Measurements from ENCODE around the gene ASTN1.
"Not testable (repeated sequence)": the region's sequence is repeated elsewhere in the genome, so short reads cannot be mapped to it uniquely, and the experiment has no call there.

The ASTN1 gene

GRCh38 chr1:177080564-177080963 is 83.9 kb downstream of the ASTN1 start:
- no peak overlapping the region for H3K4me3 ChIP-seq (ENCODE audit: low read depth in 1 of 5, low read length in 5 of 5)
- H3K27me3 ChIP-seq (ENCODE audit: control insufficient read depth in 5 of 5, insufficient read depth in 4 of 5, low read length in 5 of 5), result no peaks in the 10 kb centered on the region
- H3K9ac ChIP-seq (ENCODE audit: low read length in 5 of 5), result no peak overlapping the region
- H3K36me3 ChIP-seq (ENCODE audit: control insufficient read depth in 5 of 5, insufficient read depth in 5 of 5, low read length in 5 of 5), result no peaks in the 10 kb centered on the region
- no peaks in the 10 kb centered on the region for H3K4me1 ChIP-seq (ENCODE audit: control insufficient read depth in 5 of 5, insufficient read depth in 5 of 5, low read length in 5 of 5)
- no peaks in the 10 kb centered on the region for H3K9me3 ChIP-seq (ENCODE audit: control insufficient read depth in 5 of 5, low read length in 5 of 5)
- no peak overlapping the region for H3K27ac ChIP-seq (ENCODE audit: low read depth, low read length)

- no peak overlapping the region for H3K9ac ChIP-seq (ENCODE audit: low read length in 5 of 5)
- no peak overlapping the region for H3K4me3 ChIP-seq (ENCODE audit: low read depth in 1 of 5, low read length in 5 of 5)
- H3K36me3 ChIP-seq (ENCODE audit: control insufficient read depth in 5 of 5, insufficient read depth in 5 of 5, low read length in 5 of 5), result no peaks in the 10 kb centered on the region
- no peak overlapping the region for H3K27ac ChIP-seq (ENCODE audit: low read depth, low read length)
- H3K27me3 ChIP-seq (ENCODE audit: control insufficient read depth in 5 of 5, insufficient read depth in 4 of 5, low read length in 5 of 5), result no peaks in the 10 kb centered on the region
- no peaks in the 10 kb centered on the region for H3K4me1 ChIP-seq (ENCODE audit: control insufficient read depth in 5 of 5, insufficient read depth in 5 of 5, low read length in 5 of 5)
- no peaks in the 10 kb centered on the region for H3K9me3 ChIP-seq (ENCODE audit: control insufficient read depth in 5 of 5, low read length in 5 of 5)
Observed at GRCh38 chr1:177077734-177078499, 86.6 kb downstream of the ASTN1 start.

GRCh38 chr1:177077006-177077405 is 87.5 kb downstream of the ASTN1 start:
- Histone ChIP-seq H3K9me3 (ENCODE audit: control insufficient read depth in 5 of 5, low read length in 5 of 5) (no peaks in the 10 kb centered on the region), H3K4me3 (ENCODE audit: low read depth in 1 of 5, low read length in 5 of 5) (no peak overlapping the region), H3K9ac (ENCODE audit: low read length in 5 of 5) (no peak overlapping the region), H3K27me3 (ENCODE audit: control insufficient read depth in 5 of 5, insufficient read depth in 4 of 5, low read length in 5 of 5) (no peaks in the 10 kb centered on the region), H3K27ac (ENCODE audit: low read depth, low read length) (no peak overlapping the region), H3K4me1 (ENCODE audit: control insufficient read depth in 5 of 5, insufficient read depth in 5 of 5, low read length in 5 of 5) (no peaks in the 10 kb centered on the region), H3K36me3 (ENCODE audit: control insufficient read depth in 5 of 5, insufficient read depth in 5 of 5, low read length in 5 of 5) (no peaks in the 10 kb centered on the region)

- not testable (repeated sequence) for H3K4me1 ChIP-seq (ENCODE audit: control insufficient read depth in 5 of 5, insufficient read depth in 5 of 5, low read length in 5 of 5); H3K27me3 ChIP-seq (ENCODE audit: control insufficient read depth in 5 of 5, insufficient read depth in 4 of 5, low read length in 5 of 5); H3K9ac ChIP-seq (ENCODE audit: low read length in 5 of 5); H3K4me3 ChIP-seq (ENCODE audit: low read depth in 1 of 5, low read length in 5 of 5); H3K9me3 ChIP-seq (ENCODE audit: control insufficient read depth in 5 of 5, low read length in 5 of 5); H3K36me3 ChIP-seq (ENCODE audit: control insufficient read depth in 5 of 5, insufficient read depth in 5 of 5, low read length in 5 of 5); H3K27ac ChIP-seq (ENCODE audit: low read depth, low read length)
Observed at GRCh38 chr1:177074811-177075210, 89.7 kb downstream of the ASTN1 start.

- Histone ChIP-seq H3K36me3 (ENCODE audit: control insufficient read depth in 5 of 5, insufficient read depth in 5 of 5, low read length in 5 of 5) (no peaks in the 10 kb centered on the region), H3K27me3 (ENCODE audit: control insufficient read depth in 5 of 5, insufficient read depth in 4 of 5, low read length in 5 of 5) (no peaks in the 10 kb centered on the region), H3K9me3 (ENCODE audit: control insufficient read depth in 5 of 5, low read length in 5 of 5) (no peaks in the 10 kb centered on the region), H3K4me3 (ENCODE audit: low read depth in 1 of 5, low read length in 5 of 5) (no peak overlapping the region), H3K27ac (ENCODE audit: low read depth, low read length) (no peak overlapping the region), H3K4me1 (ENCODE audit: control insufficient read depth in 5 of 5, insufficient read depth in 5 of 5, low read length in 5 of 5) (no peaks in the 10 kb centered on the region), H3K9ac (ENCODE audit: low read length in 5 of 5) (no peak overlapping the region)
Observed at GRCh38 chr1:177069490-177069889, 95.0 kb downstream of the ASTN1 start.

GRCh38 chr1:177067752-177068410 is 96.6 kb downstream of the ASTN1 start:
- H3K9ac ChIP-seq (ENCODE audit: low read length in 5 of 5), result no peak overlapping the region
- no peaks in the 10 kb centered on the region for H3K9me3 ChIP-seq (ENCODE audit: control insufficient read depth in 5 of 5, low read length in 5 of 5)
- no peaks in the 10 kb centered on the region for H3K36me3 ChIP-seq (ENCODE audit: control insufficient read depth in 5 of 5, insufficient read depth in 5 of 5, low read length in 5 of 5)
- no peaks in the 10 kb centered on the region for H3K27me3 ChIP-seq (ENCODE audit: control insufficient read depth in 5 of 5, insufficient read depth in 4 of 5, low read length in 5 of 5)
- no peak overlapping the region for H3K4me3 ChIP-seq (ENCODE audit: low read depth in 1 of 5, low read length in 5 of 5)
- no peaks in the 10 kb centered on the region for H3K4me1 ChIP-seq (ENCODE audit: control insufficient read depth in 5 of 5, insufficient read depth in 5 of 5, low read length in 5 of 5)
- H3K27ac ChIP-seq (ENCODE audit: low read depth, low read length), result no peak overlapping the region

GRCh38 chr1:177065430-177065829 is 99.1 kb downstream of the ASTN1 start:
- Histone ChIP-seq H3K9me3 (ENCODE audit: control insufficient read depth in 5 of 5, low read length in 5 of 5) (no peaks in the 10 kb centered on the region), H3K27ac (ENCODE audit: low read depth, low read length) (no peak overlapping the region), H3K9ac (ENCODE audit: low read length in 5 of 5) (no peak overlapping the region), H3K27me3 (ENCODE audit: control insufficient read depth in 5 of 5, insufficient read depth in 4 of 5, low read length in 5 of 5) (no peaks in the 10 kb centered on the region), H3K4me1 (ENCODE audit: control insufficient read depth in 5 of 5, insufficient read depth in 5 of 5, low read length in 5 of 5) (no peaks in the 10 kb centered on the region), H3K36me3 (ENCODE audit: control insufficient read depth in 5 of 5, insufficient read depth in 5 of 5, low read length in 5 of 5) (no peaks in the 10 kb centered on the region), H3K4me3 (ENCODE audit: low read depth in 1 of 5, low read length in 5 of 5) (no peak overlapping the region)

GRCh38 chr1:177063648-177064047 is 100.9 kb downstream of the ASTN1 start:
- no peak overlapping the region for H3K4me3 ChIP-seq (ENCODE audit: low read depth in 1 of 5, low read length in 5 of 5)
- H3K27me3 ChIP-seq (ENCODE audit: control insufficient read depth in 5 of 5, insufficient read depth in 4 of 5, low read length in 5 of 5), result no peaks in the 10 kb centered on the region

GRCh38 chr1:177054542-177054941 is 110.0 kb downstream of the ASTN1 start:
- H3K4me3 ChIP-seq (ENCODE audit: low read depth in 1 of 5, low read length in 5 of 5), result no peak overlapping the region
- no peaks in the 10 kb centered on the region for H3K4me1 ChIP-seq (ENCODE audit: control insufficient read depth in 5 of 5, insufficient read depth in 5 of 5, low read length in 5 of 5)
- H3K36me3 ChIP-seq (ENCODE audit: control insufficient read depth in 5 of 5, insufficient read depth in 5 of 5, low read length in 5 of 5), result no peaks in the 10 kb centered on the region
- no peak overlapping the region for H3K27ac ChIP-seq (ENCODE audit: low read depth, low read length)
- H3K9me3 ChIP-seq (ENCODE audit: control insufficient read depth in 5 of 5, low read length in 5 of 5), result no peaks in the 10 kb centered on the region
- no peak overlapping the region for H3K9ac ChIP-seq (ENCODE audit: low read length in 5 of 5)
- H3K27me3 ChIP-seq (ENCODE audit: control insufficient read depth in 5 of 5, insufficient read depth in 4 of 5, low read length in 5 of 5), result no peaks in the 10 kb centered on the region

More at GRCh38 chr1:177063648-177064047, 100.9 kb downstream of the ASTN1 start:
- Histone ChIP-seq H3K9me3 (ENCODE audit: control insufficient read depth in 5 of 5, low read length in 5 of 5) (no peaks in the 10 kb centered on the region), H3K4me1 (ENCODE audit: control insufficient read depth in 5 of 5, insufficient read depth in 5 of 5, low read length in 5 of 5) (no peaks in the 10 kb centered on the region), H3K27ac (ENCODE audit: low read depth, low read length) (no peak overlapping the region), H3K9ac (ENCODE audit: low read length in 5 of 5) (no peak overlapping the region), H3K36me3 (ENCODE audit: control insufficient read depth in 5 of 5, insufficient read depth in 5 of 5, low read length in 5 of 5) (no peaks in the 10 kb centered on the region)

- Histone ChIP-seq H3K4me3 (ENCODE audit: low read depth in 1 of 5, low read length in 5 of 5) (no peak overlapping the region), H3K4me1 (ENCODE audit: control insufficient read depth in 5 of 5, insufficient read depth in 5 of 5, low read length in 5 of 5) (no peaks in the 10 kb centered on the region), H3K27ac (ENCODE audit: low read depth, low read length) (no peak overlapping the region), H3K9ac (ENCODE audit: low read length in 5 of 5) (no peak overlapping the region), H3K36me3 (ENCODE audit: control insufficient read depth in 5 of 5, insufficient read depth in 5 of 5, low read length in 5 of 5) (no peaks in the 10 kb centered on the region), H3K27me3 (ENCODE audit: control insufficient read depth in 5 of 5, insufficient read depth in 4 of 5, low read length in 5 of 5) (no peaks in the 10 kb centered on the region), H3K9me3 (ENCODE audit: control insufficient read depth in 5 of 5, low read length in 5 of 5) (no peaks in the 10 kb centered on the region)
Observed at GRCh38 chr1:177053648-177054047, 110.9 kb downstream of the ASTN1 start.

All from subcutaneous abdominal adipose tissue (tissue), 5 donors.